Left forelimb (tissue), 1 donor: ENCODE data around the gene SH3PXD2A.

ENCODE experiments used
- DNase-seq: peaks from one replicate; pipeline ENCODE4 v3.0.0-alpha.2; 2018; ENCODE audit warnings: low spot score

The SH3PXD2A gene

DNA sequence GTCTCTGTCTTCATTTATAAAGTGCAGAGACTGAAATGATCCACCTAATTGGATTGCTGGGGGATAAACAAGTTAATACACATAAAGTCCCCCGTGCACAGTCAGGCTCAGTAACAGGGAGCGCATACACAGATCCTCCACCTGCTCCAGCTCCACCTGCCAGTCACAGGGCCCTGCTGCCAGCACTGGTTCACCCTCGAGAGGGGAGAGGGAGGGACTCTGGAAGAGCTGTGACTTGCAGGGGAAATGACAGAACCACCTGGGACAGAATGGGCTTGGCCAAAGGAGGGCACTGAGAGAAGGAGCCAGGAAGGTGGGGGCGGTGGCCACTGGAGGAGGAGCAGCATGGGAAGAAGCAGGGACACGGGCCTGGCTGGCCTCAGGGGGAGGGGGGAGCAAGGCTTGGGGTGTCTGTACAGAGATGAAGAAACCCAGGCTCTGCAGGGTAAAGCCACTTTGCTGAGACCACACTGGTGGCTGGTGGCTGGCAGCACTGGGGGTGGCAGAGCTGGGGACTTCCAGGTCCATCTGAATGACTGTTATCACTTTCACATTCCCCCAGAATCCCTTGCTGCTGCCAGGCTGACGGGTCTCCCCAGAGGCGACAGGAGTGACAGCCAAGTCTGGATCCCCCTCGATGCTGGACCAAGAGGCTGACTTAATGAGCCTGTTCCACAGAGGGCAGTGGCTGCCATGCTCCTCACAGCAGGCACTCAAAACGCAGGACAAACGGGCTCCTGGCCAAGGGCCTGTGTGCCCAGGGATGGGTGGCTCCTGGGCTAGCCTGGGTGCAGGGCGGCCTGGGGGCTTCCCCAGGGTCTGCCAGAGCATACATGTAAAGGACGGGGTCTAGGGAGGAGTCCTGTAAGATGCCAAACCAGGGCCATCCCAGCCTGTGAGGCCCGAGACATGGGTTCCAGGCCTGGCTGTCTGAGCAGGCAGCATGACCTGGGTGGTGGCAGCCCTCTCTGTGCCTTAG, 151.1 kb downstream of the SH3PXD2A start:
- DNase-seq: no peak

GRCh38 chr10:103701380-103702222, 153.8 kb downstream of the SH3PXD2A start:
- DNase-seq: no peak

DNA sequence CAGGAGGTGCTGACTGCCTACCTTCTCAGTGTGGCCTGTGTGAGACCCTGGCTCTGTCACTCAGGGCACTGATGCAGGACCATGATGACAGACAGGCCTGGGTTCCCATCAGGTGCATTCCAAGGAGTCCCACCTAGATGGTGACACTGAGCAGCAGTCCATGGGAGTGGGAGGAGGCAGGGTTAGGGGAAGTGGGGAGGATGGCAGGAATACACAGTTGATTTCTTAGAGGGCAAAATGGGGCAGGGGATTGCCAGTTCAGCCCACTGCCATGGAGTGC, 155.0 kb downstream of the SH3PXD2A start:
- DNase-seq: no peak

- DNase-seq: no peak
Measured at GRCh38 chr10:103699611-103700435, 155.6 kb downstream of the SH3PXD2A start.

GRCh38 chr10:103698266-103698665, 157.1 kb downstream of the SH3PXD2A start:
- DNase-seq: no peak

DNA sequence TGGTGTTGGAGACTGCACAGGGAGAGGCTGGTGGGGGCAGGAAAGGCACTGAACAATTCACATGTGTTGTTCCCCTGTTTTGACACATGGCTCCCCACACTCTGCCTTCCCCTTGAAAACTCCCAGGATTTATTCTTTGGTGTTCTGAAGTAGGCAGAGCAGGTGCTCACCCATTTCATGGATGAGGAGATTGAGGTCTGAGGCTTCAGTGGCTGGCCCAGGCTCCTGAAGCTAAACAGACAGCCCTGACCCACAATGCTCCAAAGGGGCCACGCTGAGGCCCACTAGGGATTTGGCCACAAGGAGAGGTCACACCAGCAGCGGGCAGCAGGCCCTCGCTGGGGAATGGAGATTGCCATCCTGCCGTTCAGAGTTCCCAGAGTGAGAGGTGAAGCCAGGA, 157.6 kb downstream of the SH3PXD2A start:
- DNase-seq: no peak

DNA sequence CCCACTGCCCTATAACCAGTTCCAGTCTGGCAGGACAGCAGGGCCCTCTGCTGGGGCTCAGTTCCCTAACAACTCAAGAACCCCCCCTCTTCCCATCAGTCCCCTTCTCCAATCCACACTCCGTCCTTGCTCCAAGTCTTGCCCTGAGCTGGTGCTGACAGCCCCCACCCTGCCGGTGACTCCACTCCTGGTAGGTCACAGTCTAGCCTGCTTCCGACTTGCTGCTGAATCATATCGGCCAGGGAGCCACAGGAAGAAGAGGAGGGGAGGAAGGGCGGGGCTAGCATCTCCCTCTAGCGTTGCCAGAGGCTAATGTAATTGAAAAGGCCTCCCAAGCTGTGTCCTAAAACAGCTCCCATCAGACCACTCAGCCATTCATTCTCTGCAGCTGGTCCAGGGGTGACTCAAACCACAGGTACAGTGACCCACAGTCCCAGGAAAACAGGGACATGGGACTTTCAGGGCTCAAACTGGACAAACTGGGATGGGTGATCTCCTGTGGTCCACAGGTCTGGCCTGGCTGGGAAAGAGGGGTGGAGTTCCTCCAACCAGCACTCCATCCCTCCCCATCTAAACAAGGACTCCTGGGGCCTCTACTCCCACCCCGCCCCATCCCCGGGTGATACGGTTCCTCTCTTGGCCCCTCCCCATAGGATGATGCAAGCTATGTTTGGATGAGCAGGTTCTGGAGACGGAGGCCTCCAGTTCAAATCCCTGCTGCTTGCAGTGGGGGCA, 158.8 kb downstream of the SH3PXD2A start:
- DNase-seq: no peak

DNA sequence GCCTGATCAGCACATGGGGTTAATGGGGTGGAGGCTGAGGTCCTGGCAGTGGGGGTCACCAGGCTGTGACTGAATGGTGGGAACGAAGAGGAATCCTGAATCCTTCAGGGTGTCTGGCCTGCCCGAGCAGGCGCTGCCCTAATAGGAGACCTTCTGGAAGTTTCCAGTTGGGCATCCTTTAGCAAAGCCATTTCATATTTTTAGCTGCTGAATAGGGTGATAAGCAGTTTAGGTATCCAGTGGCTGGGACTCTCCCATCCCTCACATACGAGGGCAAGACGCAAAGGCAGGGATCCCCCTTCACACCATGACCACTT, 159.3 kb downstream of the SH3PXD2A start:
- no peak for DNase-seq

DNA sequence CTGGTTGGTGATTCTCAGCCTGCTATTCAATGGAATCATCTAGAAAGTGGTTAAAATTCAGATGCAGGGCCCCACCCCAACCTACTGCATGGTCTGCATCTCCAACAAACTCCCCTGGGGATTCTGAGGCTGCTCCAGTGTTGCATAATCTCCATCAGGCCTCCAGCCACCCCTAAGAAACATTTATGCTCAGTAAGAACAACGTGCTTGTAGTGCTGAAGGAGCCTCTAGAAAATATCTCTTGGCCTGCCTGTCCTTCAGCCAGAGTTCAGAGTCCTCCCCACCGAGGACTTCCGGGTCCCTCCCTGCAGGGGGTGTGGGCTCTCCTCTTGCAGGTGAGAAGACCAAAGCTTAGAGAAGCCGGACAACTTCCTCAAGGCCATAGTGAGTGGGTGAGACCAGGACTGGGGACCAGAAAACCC, 159.8 kb downstream of the SH3PXD2A start:
- no peak for DNase-seq

GRCh38 chr10:103693812-103694205, 161.6 kb downstream of the SH3PXD2A start:
- no peak for DNase-seq

DNA sequence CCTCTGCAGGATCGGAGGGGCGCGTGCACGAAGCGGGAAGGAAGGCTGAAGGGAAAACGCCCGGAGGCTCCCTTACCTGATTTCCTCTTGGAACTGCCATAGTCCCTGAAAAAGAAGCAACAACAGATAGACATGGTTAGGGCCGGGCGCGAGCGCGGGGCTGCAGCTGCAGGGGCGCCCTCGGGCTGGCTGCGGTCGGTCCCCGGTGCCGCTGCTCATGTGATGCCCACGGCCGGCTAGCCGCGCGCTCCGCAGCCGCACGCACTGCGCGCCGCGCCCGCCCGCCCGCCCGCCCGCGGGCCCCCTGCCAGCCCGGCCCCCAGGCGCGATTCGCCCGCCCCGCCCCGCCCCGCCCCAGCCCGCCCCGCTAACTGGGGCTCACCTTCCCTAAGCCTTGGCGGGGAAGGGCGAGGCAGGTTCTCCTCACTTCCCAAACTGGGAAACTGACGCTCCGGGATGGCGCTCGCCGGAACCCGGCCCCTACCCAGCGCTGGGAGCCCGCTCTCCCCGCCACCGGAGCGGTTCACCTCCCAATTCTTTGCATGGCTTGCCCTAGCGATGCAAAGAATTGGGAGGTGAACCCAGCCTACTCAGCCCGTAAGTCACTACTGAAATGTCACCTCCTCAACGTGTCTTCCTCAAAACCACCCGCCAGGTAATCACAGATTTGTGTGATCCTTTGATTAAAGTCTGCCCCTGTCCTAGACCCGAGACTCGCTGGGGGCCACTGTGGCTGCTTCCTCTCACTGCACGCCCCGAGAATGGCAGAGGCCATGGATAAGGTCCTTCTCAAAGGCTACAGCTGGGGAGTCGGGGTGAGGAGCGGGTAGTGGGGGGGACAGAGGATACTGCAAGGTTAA, 162.2 kb downstream of the SH3PXD2A start:
- DNase-seq: no peak

DNA sequence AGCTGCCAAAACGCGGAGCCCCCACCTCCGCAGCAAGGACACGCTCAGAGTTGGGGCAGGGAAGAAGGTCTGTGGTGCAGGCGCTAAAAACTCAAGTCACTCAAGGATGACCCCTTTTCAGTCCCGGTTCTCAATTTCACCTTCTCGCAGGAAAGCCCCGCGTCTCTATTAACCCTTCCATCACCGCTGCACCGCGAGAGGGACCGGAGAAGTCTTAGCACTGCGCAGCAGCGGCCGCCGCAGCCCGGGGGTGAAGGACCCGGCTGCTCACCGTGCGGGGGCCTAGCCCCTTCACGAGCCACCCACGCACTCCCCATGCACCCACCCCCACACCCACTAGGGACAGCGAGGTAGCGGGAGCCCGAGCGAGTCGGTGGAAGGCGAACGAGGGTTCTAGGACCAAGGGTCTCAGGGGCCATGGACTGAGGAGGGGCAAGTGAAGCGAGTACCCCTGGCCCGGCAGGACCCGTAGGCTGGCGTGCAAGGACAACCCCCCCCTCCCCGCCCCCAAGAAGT, 162.9 kb downstream of the SH3PXD2A start:
- no peak for DNase-seq

DNA sequence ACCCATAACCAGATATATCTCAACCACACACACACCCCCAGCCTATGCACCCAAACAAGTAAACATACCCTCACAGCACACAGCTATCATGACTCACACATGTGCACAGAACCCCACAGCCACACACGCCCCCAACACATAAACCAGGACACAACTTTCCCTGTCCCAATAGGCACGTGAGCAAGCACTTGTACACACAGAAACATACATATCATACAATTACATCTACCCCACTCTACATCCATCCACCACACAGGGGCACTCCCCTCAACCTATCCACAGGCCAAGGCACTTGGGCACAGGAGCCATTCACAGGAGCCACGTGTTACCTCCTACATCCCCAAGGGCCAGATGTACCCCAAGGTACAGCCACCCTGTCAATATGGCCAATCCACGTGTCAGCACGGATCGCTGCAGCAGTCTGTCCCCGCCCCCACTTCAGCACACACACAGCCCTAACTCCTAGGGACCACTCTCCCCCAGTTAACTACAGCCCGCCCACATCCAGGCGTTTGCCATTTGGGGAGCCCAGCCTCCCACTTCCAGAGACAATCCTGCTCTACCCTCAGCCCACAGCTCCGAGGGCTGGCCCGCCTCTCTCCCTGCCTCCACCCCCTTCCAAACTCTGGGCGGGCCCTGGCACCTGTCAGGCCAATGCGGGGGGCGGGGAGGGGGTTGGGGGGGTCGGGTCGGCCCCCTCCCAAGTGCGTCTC, 163.5 kb downstream of the SH3PXD2A start:
- no peak for DNase-seq

GRCh38 chr10:103691267-103691666, 164.1 kb downstream of the SH3PXD2A start:
- DNase-seq: no peak

DNA sequence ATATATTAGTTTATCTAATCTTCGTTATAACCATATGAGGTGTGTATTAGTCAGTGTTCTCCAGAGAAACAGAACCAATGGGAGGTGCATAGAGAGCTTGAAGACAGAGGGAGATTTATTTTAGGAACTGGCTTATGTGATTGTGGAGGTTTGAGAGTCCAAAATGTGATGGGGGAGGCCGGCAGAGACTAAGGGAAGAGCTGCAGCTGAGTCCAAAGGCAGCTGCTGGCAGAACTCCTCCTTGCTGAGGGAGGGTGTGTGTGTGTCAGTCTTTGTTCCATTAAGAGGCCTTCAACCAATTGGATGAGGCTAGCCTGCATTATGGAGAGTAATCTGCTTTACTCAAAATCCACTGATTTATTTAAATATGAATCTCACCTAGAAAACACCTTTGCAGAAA, 165.1 kb downstream of the SH3PXD2A start:
- no peak for DNase-seq

DNA sequence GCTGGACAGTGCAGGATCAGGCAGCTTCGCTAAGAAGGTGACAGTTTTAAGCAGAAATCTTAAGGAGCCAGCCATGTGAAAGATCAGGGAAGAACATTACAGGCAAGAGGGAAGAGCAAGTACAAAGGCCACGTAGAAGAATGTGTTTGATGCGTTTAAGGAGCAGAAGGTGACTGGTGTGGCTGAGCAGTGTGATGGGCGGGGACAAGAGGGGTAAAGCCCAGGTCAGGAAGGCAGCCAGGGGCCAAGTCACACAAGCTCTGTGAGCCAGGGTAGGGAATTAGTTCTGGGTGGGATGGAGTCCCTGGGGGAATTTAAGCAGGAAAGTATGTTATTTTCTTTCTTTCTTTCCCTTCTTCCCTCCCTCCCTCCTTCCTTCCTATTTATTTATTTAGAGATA, 166.9 kb downstream of the SH3PXD2A start:
- no peak for DNase-seq

DNA sequence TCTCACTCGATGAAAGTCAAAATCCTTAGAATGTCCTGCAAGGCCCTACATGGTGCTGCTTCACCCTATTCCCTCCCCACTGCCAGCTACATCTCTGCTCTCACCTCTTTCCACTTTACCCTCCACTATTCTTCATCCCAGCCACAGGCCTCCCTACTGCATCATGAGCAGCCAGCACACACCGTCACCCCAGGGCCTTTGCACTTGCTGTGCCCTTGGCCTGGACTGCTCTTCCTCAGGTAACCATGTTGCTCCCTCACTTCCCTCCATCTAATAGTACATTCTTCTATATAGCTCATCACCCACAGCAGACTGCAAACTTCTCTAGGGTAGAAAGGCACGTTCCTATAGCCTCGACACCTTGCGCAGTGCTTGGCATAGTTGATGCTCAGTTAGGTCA, 167.7 kb downstream of the SH3PXD2A start:
- DNase-seq: no peak

DNA sequence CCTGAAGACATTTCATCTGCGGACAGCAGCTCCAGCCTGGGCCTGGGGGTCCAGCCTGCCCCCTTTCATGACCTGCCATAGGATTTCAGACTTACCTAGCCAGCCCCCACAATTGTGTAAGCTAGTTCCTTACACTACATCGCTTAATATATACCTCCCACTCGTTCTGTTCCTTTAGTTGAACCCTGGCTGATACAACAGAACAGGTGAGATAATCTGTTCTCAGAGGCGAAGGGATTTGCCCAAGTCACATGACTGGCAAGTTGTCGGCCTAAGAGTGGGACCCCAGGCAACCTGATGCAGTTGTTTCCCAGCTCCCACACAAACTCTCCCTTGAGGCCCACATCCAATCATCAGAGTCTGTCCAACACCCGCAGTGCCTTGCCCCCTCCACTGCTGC, 168.2 kb downstream of the SH3PXD2A start:
- DNase-seq: no peak

DNA sequence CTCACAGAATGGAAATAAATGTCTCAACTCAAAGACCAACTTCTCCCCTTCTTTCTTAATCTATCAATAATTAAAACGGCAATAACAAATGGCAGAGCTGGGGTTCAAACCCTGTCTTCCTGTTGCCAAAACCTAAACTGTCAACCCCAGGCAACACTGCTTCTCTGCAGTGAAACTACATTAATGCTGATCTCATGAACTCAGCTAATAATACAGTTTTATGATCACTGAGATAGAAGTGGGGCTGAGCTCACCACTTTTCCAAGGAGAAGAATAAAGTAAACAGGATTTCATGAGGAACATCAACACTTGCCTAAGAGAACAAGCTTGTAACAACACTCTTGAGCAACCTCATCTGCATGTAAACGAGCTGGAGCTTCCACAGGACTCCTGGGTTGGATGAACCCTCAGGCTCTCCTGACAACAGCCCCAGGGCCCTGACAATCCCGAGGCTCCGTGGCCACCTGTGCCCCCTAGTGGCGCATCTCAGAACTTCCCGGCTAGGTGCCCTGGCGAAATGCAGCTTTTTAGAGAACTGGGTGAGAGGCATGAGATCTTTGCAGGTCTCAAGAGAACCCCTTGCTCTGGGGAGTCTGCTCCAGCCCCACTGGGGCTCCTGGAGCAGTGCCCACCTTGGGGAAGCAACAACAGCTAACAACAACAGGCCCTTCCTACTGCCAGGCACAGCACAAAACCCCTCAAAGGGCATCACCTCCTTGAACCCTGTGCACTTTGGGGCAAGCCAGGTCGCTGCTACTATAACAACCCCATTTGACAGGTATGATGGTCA, 169.3 kb downstream of the SH3PXD2A start:
- peak; percentile 84 for DNase-seq
